Measurements from ENCODE around the gene GTF2F1. TPM values are rescaled to one million over a fixed set of nuclear protein-coding genes. Genes with fewer than 3 reads are reported as not detected.

The GTF2F1 gene, protein sequence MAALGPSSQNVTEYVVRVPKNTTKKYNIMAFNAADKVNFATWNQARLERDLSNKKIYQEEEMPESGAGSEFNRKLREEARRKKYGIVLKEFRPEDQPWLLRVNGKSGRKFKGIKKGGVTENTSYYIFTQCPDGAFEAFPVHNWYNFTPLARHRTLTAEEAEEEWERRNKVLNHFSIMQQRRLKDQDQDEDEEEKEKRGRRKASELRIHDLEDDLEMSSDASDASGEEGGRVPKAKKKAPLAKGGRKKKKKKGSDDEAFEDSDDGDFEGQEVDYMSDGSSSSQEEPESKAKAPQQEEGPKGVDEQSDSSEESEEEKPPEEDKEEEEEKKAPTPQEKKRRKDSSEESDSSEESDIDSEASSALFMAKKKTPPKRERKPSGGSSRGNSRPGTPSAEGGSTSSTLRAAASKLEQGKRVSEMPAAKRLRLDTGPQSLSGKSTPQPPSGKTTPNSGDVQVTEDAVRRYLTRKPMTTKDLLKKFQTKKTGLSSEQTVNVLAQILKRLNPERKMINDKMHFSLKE
- polyA plus RNA-seq (2013), result 66.7 and 70.2 TPM in 2 replicates

DNA sequence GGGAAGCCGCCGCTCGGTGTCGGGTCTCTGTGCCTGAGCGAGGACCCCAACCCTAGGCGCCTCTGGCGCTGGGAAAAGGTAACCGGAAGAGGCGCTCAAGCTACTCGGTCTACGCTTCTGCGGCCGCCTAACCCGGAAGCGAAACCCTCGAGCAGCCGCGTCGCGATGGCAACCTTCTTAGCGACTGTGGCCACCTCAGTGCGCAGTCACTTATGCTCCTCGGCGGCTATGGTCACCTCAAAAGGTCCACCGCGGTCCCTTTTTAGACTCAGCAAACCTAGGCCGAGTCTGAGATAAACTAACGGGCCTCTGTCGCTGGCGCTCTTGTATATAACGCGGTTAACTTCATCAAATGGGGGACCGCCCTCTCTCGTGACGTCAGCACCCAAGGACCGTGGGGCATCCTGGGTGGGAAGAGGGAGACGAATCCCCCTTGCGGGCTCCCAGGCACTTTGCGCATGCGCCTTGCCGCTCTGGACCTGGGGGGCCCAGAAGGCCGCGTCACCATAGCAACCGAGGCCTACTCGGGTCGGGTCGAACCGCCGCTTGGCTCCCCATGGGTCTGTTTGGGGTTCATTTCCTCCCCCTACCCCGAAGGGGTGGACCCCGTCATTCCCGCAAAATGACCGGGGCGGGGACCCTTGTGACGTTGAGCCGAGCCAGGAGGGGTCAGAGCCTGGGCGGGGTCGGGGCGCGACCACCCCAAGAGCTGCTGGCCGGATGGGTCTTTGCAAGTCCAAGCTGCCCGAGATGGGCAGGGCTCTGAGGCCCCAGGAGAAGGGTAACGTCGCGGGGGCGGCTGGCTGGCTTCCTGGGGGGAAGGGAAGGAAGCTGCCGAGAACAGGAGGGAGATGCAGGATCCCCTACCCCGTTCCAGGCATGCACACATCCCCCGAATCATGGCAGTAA is at the start of gene GTF2F1:
Gene GTF2F1, minus strand, starts transcription at position 91 of the 909 bp plus-strand sequence. CDS start 169 bp downstream, outside the sequence.
- H3K27ac ChIP-seq (ENCODE audit: low read depth, low read length), result peak within 1 kb of the TSS; percentile 82
- H3K9me3 ChIP-seq (ENCODE audit: insufficient read depth, low read depth, low read length), result no peaks in the 10 kb centered on the region

GRCh38 chr19:6442087-6442688 is 49.2 kb upstream of the GTF2F1 start:
- Histone ChIP-seq H3K4me3 (ENCODE audit: low read depth, low read length) (no peak overlapping the region), H3K18ac (ENCODE audit: low read length) (no peak overlapping the region), H2BK5ac (ENCODE audit: low read depth, low read length, poor library complexity) (no peak overlapping the region), H3K27me3 (ENCODE audit: insufficient read depth, low read length) (no peaks in the 10 kb centered on the region), H2BK12ac (ENCODE audit: low read length) (no peak overlapping the region), H4K8ac (ENCODE audit: low read depth, low read length) (no peak overlapping the region), H4K91ac (ENCODE audit: low read depth, low read length) (no peak overlapping the region), H3K14ac (ENCODE audit: low read length) (no peak overlapping the region), H3K4ac (ENCODE audit: low read depth, low read length) (no peak overlapping the region), H3K4me1 (ENCODE audit: control insufficient read depth in 1 of 2, insufficient read depth in 2 of 2, low read length in 2 of 2) (no peaks in the 10 kb centered on the region), H2BK120ac (ENCODE audit: insufficient read depth, low read length, poor library complexity) (no peak overlapping the region), H2AFZ (ENCODE audit: insufficient read depth, low read length, poor library complexity) (no peak overlapping the region), H3K36me3 (ENCODE audit: control insufficient read depth in 1 of 2, insufficient read depth in 2 of 2, low read length in 2 of 2) (no peaks in the 10 kb centered on the region), H3K27ac (ENCODE audit: low read depth, low read length) (no peak overlapping the region), H4K12ac (ENCODE audit: low read depth, low read length) (no peak overlapping the region), H3K23ac (ENCODE audit: low read length) (no peak overlapping the region), H3K9me3 (ENCODE audit: insufficient read depth, low read depth, low read length) (no peaks in the 10 kb centered on the region), H3K79me1 (ENCODE audit: low read length) (no peaks in the 10 kb centered on the region), H2AK5ac (ENCODE audit: low read length) (no peak overlapping the region), H3K79me2 (ENCODE audit: control insufficient read depth, insufficient read depth, low read length, poor library complexity) (no peaks in the 10 kb centered on the region), H3K4me2 (ENCODE audit: low read length) (no peak overlapping the region), H3K9ac (ENCODE audit: low read length) (no peak overlapping the region)
- no peak for DNase-seq
- no CpG with 5 or more reads among the region's 13 CpGs for WGBS (ENCODE audit: extremely low coverage, insufficient coverage, insufficient read length)

More for the DNA sequence above, at the start of gene GTF2F1:
- H3K4me1 ChIP-seq (ENCODE audit: control insufficient read depth in 1 of 2, insufficient read depth in 2 of 2, low read length in 2 of 2), result peaks cover 10 to 12% of the 10 kb centered on the region in 2 experiments
- peak within 1 kb of the TSS; percentile 65 for H3K9ac ChIP-seq (ENCODE audit: low read length)
- peak within 1 kb of the TSS; percentile 88 for H2AK5ac ChIP-seq (ENCODE audit: low read length)
- no peaks in the 10 kb centered on the region for H3K27me3 ChIP-seq (ENCODE audit: insufficient read depth, low read length)
- H2AFZ ChIP-seq (ENCODE audit: insufficient read depth, low read length, poor library complexity), result peak within 1 kb of the TSS; percentile 82
- peak within 1 kb of the TSS; percentile 62 for H2BK12ac ChIP-seq (ENCODE audit: low read length)
- H3K79me1 ChIP-seq (ENCODE audit: low read length), result peaks cover 17% of the 10 kb centered on the region
- H3K4ac ChIP-seq (ENCODE audit: low read depth, low read length), result peak within 1 kb of the TSS; percentile 96
- H3K23ac ChIP-seq (ENCODE audit: low read length), result no peak within 1 kb of the TSS
- peak within 1 kb of the TSS; percentile 91 for H3K14ac ChIP-seq (ENCODE audit: low read length)
- H3K4me2 ChIP-seq (ENCODE audit: low read length), result peak within 1 kb of the TSS; percentile 85
- peak within 1 kb of the TSS; percentile 95 for H3K18ac ChIP-seq (ENCODE audit: low read length)
- H3K4me3 ChIP-seq (ENCODE audit: low read depth, low read length), result peak within 1 kb of the TSS; percentile 85
- no CpG with 5 or more reads among the region's 69 CpGs for WGBS (ENCODE audit: extremely low coverage, insufficient coverage, insufficient read length)
- peaks cover 15% of the 10 kb centered on the region for H3K79me2 ChIP-seq (ENCODE audit: control insufficient read depth, insufficient read depth, low read length, poor library complexity)
- peak; percentile 90 to 92 for DNase-seq
- peaks cover 22% of the 10 kb centered on the region in 2 experiments for H3K36me3 ChIP-seq (ENCODE audit: control insufficient read depth in 1 of 2, insufficient read depth in 2 of 2, low read length in 2 of 2)
- H4K91ac ChIP-seq (ENCODE audit: low read depth, low read length), result peak within 1 kb of the TSS; percentile 88
- peak within 1 kb of the TSS; percentile 96 for H4K8ac ChIP-seq (ENCODE audit: low read depth, low read length)
- H2BK5ac ChIP-seq (ENCODE audit: low read depth, low read length, poor library complexity), result peak within 1 kb of the TSS; percentile 68
- peak within 1 kb of the TSS; percentile 91 for H4K12ac ChIP-seq (ENCODE audit: low read depth, low read length)
- peak within 1 kb of the TSS; percentile 91 for H2BK120ac ChIP-seq (ENCODE audit: insufficient read depth, low read length, poor library complexity)

GRCh38 chr19:6440905-6441304 is 47.9 kb upstream of the GTF2F1 start:
- no peak for DNase-seq
- no peaks in the 10 kb centered on the region for H3K27me3 ChIP-seq (ENCODE audit: insufficient read depth, low read length)
- no peaks in the 10 kb centered on the region for H3K4me1 ChIP-seq (ENCODE audit: control insufficient read depth in 1 of 2, insufficient read depth in 2 of 2, low read length in 2 of 2)
- H3K79me1 ChIP-seq (ENCODE audit: low read length), result no peaks in the 10 kb centered on the region
- no peak overlapping the region for H3K4me2 ChIP-seq (ENCODE audit: low read length)
- no peak overlapping the region for H2BK12ac ChIP-seq (ENCODE audit: low read length)
- H3K4me3 ChIP-seq (ENCODE audit: low read depth, low read length), result no peak overlapping the region
- H3K4ac ChIP-seq (ENCODE audit: low read depth, low read length), result no peak overlapping the region
- no peak overlapping the region for H3K18ac ChIP-seq (ENCODE audit: low read length)
- no peaks in the 10 kb centered on the region for H3K79me2 ChIP-seq (ENCODE audit: control insufficient read depth, insufficient read depth, low read length, poor library complexity)
- no peak overlapping the region for H3K23ac ChIP-seq (ENCODE audit: low read length)
- no peak overlapping the region for H4K12ac ChIP-seq (ENCODE audit: low read depth, low read length)
- H2BK120ac ChIP-seq (ENCODE audit: insufficient read depth, low read length, poor library complexity), result no peak overlapping the region
- no peak overlapping the region for H2AK5ac ChIP-seq (ENCODE audit: low read length)
- H4K8ac ChIP-seq (ENCODE audit: low read depth, low read length), result no peak overlapping the region
- H2BK5ac ChIP-seq (ENCODE audit: low read depth, low read length, poor library complexity), result no peak overlapping the region
- no peak overlapping the region for H2AFZ ChIP-seq (ENCODE audit: insufficient read depth, low read length, poor library complexity)
- H3K9ac ChIP-seq (ENCODE audit: low read length), result no peak overlapping the region
- no peak overlapping the region for H3K14ac ChIP-seq (ENCODE audit: low read length)
- no peaks in the 10 kb centered on the region for H3K9me3 ChIP-seq (ENCODE audit: insufficient read depth, low read depth, low read length)
- no peaks in the 10 kb centered on the region for H3K36me3 ChIP-seq (ENCODE audit: control insufficient read depth in 1 of 2, insufficient read depth in 2 of 2, low read length in 2 of 2)
- WGBS (ENCODE audit: extremely low coverage, insufficient coverage, insufficient read length), result no CpG with 5 or more reads among the region's 3 CpGs
- no peak overlapping the region for H3K27ac ChIP-seq (ENCODE audit: low read depth, low read length)
- no peak overlapping the region for H4K91ac ChIP-seq (ENCODE audit: low read depth, low read length)

- Histone ChIP-seq H2BK120ac (ENCODE audit: insufficient read depth, low read length, poor library complexity) (no peak overlapping the region), H4K91ac (ENCODE audit: low read depth, low read length) (no peak overlapping the region), H3K9ac (ENCODE audit: low read length) (no peak overlapping the region), H3K9me3 (ENCODE audit: insufficient read depth, low read depth, low read length) (no peaks in the 10 kb centered on the region), H3K79me2 (ENCODE audit: control insufficient read depth, insufficient read depth, low read length, poor library complexity) (no peaks in the 10 kb centered on the region), H3K4me1 (ENCODE audit: control insufficient read depth in 1 of 2, insufficient read depth in 2 of 2, low read length in 2 of 2) (no peaks in the 10 kb centered on the region), H3K4me2 (ENCODE audit: low read length) (no peak overlapping the region), H3K14ac (ENCODE audit: low read length) (no peak overlapping the region), H3K27ac (ENCODE audit: low read depth, low read length) (no peak overlapping the region), H3K27me3 (ENCODE audit: insufficient read depth, low read length) (no peaks in the 10 kb centered on the region), H4K8ac (ENCODE audit: low read depth, low read length) (no peak overlapping the region), H3K4me3 (ENCODE audit: low read depth, low read length) (no peak overlapping the region), H3K36me3 (ENCODE audit: control insufficient read depth in 1 of 2, insufficient read depth in 2 of 2, low read length in 2 of 2) (no peaks in the 10 kb centered on the region), H3K4ac (ENCODE audit: low read depth, low read length) (no peak overlapping the region), H2AK5ac (ENCODE audit: low read length) (no peak overlapping the region), H3K23ac (ENCODE audit: low read length) (no peak overlapping the region), H2BK5ac (ENCODE audit: low read depth, low read length, poor library complexity) (no peak overlapping the region), H2BK12ac (ENCODE audit: low read length) (no peak overlapping the region), H2AFZ (ENCODE audit: insufficient read depth, low read length, poor library complexity) (no peak overlapping the region), H3K79me1 (ENCODE audit: low read length) (no peaks in the 10 kb centered on the region), H4K12ac (ENCODE audit: low read depth, low read length) (no peak overlapping the region), H3K18ac (ENCODE audit: low read length) (no peak overlapping the region)
- no peak for DNase-seq
- no CpG with 5 or more reads among the region's 4 CpGs for WGBS (ENCODE audit: extremely low coverage, insufficient coverage, insufficient read length)
Measured at GRCh38 chr19:6439743-6440142, 46.8 kb upstream of the GTF2F1 start.
